Measurements from ENCODE around the gene ZNF100.

- TF ChIP-seq POLR2AphosphoS5 (IDR thresholded peaks at IDR 0.05; ENCODE audit: borderline replicate concordance, low read depth, low read length) (no peak), EZH2 (IDR thresholded peaks at IDR 0.05) (no peak)
Measured at GRCh38 chr19:21758296-21758695, 9.1 kb downstream of the ZNF100 start.

Measured in SK-N-MC (cell line).